Loucy (cell line): Measurements from ENCODE around the gene HOXD11.

Source experiments
- H2AFZ ChIP-seq: fragments of 200-600 bp; sonication (generic); 2 replicates; pipeline ENCODE4 v1.6.0; 2016; ENCODE audit warnings: antibody characterized with exemption, mild to moderate bottlenecking, low read length, moderate library complexity
- H3F3A ChIP-seq: fragments of 200-600 bp; 2 replicates; pipeline ENCODE4 v1.6.0; 2016; ENCODE audit warnings: antibody characterized with exemption, low read depth, mild to moderate bottlenecking
- H3K27me3 ChIP-seq: fragments of 200-600 bp; sonication (generic); 2 replicates; pipeline ENCODE4 v1.6.1; 2014; ENCODE audit warnings: low read length, mild to moderate bottlenecking; ENCODE audit not compliant: insufficient read depth, poor library complexity, severe bottlenecking
- H3K36me3 ChIP-seq: fragments of 200-600 bp; sonication (generic); 2 replicates; pipeline ENCODE4 v1.6.1; 2016; ENCODE audit warnings: low read length; ENCODE audit not compliant: insufficient read depth
- H3K4me1 ChIP-seq: fragments of 200-600 bp; sonication (generic); 2 replicates; pipeline ENCODE4 v1.5.1; 2014; ENCODE audit warnings: low read length, mild to moderate bottlenecking; ENCODE audit not compliant: insufficient read depth, poor library complexity, severe bottlenecking
- H3K4me2 ChIP-seq: fragments of 200-600 bp; sonication (generic); 2 replicates; pipeline ENCODE4 v1.6.0; 2014; ENCODE audit warnings: antibody characterized with exemption, low read length, low read depth, mild to moderate bottlenecking; ENCODE audit not compliant: poor library complexity, severe bottlenecking
- H3K4me3 ChIP-seq: fragments of 200-600 bp; sonication (generic); 2 replicates; pipeline ENCODE4 v1.5.1; 2014; ENCODE audit warnings: low read length, mild to moderate bottlenecking, mixed read lengths; ENCODE audit not compliant: poor library complexity, severe bottlenecking
- H3K79me2 ChIP-seq: fragments of 200-600 bp; sonication (generic); 2 replicates; pipeline ENCODE4 v1.6.1; 2014; ENCODE audit warnings: low read length; ENCODE audit not compliant: insufficient read depth
- H3K9ac ChIP-seq: fragments of 200-600 bp; sonication (generic); 2 replicates; pipeline ENCODE4 v1.6.0; 2014; ENCODE audit warnings: mild to moderate bottlenecking, low read depth, low read length, moderate library complexity; ENCODE audit not compliant: poor library complexity, severe bottlenecking
- H3K9me2 ChIP-seq: fragments of 200-600 bp; sonication (generic); replicated peaks from 2 replicates; pipeline ENCODE4 v1.6.1; 2016; ENCODE audit warnings: low read depth, low read length, mixed read lengths
- H3K9me3 ChIP-seq: fragments of 200-600 bp; sonication (generic); 2 replicates; pipeline ENCODE4 v1.6.1; 2014; ENCODE audit warnings: mild to moderate bottlenecking, antibody characterized with exemption, low read length, low read depth; ENCODE audit not compliant: insufficient read depth
- H4K20me1 ChIP-seq: fragments of 200-600 bp; sonication (generic); 2 replicates; pipeline ENCODE4 v1.6.0; 2014; ENCODE audit warnings: antibody characterized with exemption, low read length, mild to moderate bottlenecking; ENCODE audit not compliant: insufficient read depth, poor library complexity, severe bottlenecking
- EZH2phosphoT487 ChIP-seq: fragments of 200-600 bp; IDR thresholded peaks from 2 replicates; pipeline ENCODE4 v1.6.1; 2018; ENCODE audit warnings: antibody characterized with exemption, mild to moderate bottlenecking, moderate library complexity, borderline replicate concordance
- TF ChIP-seq, protein P1 (sequence below): fragments of 200-600 bp; sonication (generic); conservative IDR thresholded peaks from 2 replicates; pipeline ENCODE4 v1.5.1; 2014; ENCODE audit warnings: mild to moderate bottlenecking, antibody characterized with exemption, low read length

Gene HOXD11

DNA sequence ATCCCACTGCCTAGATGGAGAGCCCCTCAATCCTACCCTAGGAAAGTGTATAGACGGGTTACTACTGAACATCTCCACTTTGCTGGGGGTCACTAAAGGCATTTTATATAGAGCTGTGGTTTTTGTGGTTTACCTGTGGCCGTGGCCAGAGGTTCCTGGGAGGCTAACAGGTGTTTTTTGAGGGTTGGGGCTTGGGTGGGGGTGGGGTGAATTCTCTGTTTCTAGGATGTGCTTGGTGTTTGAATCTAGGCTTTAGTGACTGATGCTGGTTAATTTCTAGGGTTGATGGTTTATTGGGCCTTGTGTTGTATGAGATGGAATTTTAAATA lies 30.1 kb downstream of the HOXD11 start:
- Histone ChIP-seq H3K9ac (no peak overlapping the region), H3K9me3 (no peaks in the 10 kb centered on the region), H3K9me2 (no peaks in the 10 kb centered on the region), H3K27me3 (no peaks in the 10 kb centered on the region), H2AFZ (no peak overlapping the region), H3K4me2 (no peak overlapping the region), H3K4me3 (no peak overlapping the region), H3K4me1 (peaks cover 12% of the 10 kb centered on the region), H3F3A (no peaks in the 10 kb centered on the region), H4K20me1 (no peaks in the 10 kb centered on the region), H3K36me3 (no peaks in the 10 kb centered on the region), H3K79me2 (no peaks in the 10 kb centered on the region)
- no peak for TF ChIP-seq EZH2phosphoT487
- TF ChIP-seq, protein P1, sequence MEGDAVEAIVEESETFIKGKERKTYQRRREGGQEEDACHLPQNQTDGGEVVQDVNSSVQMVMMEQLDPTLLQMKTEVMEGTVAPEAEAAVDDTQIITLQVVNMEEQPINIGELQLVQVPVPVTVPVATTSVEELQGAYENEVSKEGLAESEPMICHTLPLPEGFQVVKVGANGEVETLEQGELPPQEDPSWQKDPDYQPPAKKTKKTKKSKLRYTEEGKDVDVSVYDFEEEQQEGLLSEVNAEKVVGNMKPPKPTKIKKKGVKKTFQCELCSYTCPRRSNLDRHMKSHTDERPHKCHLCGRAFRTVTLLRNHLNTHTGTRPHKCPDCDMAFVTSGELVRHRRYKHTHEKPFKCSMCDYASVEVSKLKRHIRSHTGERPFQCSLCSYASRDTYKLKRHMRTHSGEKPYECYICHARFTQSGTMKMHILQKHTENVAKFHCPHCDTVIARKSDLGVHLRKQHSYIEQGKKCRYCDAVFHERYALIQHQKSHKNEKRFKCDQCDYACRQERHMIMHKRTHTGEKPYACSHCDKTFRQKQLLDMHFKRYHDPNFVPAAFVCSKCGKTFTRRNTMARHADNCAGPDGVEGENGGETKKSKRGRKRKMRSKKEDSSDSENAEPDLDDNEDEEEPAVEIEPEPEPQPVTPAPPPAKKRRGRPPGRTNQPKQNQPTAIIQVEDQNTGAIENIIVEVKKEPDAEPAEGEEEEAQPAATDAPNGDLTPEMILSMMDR = no peak

DNA sequence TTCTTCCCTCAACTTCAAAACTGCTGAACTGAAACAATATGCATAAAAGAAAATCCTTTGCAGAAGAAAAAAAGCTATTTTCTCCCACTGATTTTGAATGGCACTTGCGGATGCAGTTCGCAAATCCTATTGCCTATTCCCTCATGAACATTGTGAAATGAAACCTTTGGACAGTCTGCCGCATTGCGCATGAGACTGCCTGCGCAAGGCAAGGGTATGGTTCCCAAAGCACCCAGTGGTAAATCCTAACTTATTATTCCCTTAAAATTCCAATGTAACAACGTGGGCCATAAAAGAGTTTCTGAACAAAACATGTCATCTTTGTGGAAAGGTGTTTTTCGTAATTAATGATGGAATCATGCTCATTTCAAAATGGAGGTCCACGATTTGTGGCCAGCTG lies 30.8 kb downstream of the HOXD11 start:
- no peak for TF ChIP-seq EZH2phosphoT487
- TF ChIP-seq, protein P1 = no peak
- peaks cover 12% of the 10 kb centered on the region for H3K4me1 ChIP-seq
- H3K4me3 ChIP-seq = no peak overlapping the region
- no peaks in the 10 kb centered on the region for H3K36me3 ChIP-seq
- H2AFZ ChIP-seq = no peak overlapping the region
- H3F3A ChIP-seq = no peaks in the 10 kb centered on the region
- no peak overlapping the region for H3K9ac ChIP-seq
- no peaks in the 10 kb centered on the region for H4K20me1 ChIP-seq
- H3K9me2 ChIP-seq = no peaks in the 10 kb centered on the region
- H3K79me2 ChIP-seq = no peaks in the 10 kb centered on the region
- no peaks in the 10 kb centered on the region for H3K27me3 ChIP-seq
- H3K4me2 ChIP-seq = no peak overlapping the region
- no peaks in the 10 kb centered on the region for H3K9me3 ChIP-seq

- no peaks in the 10 kb centered on the region for H3K27me3 ChIP-seq
- H3K4me3 ChIP-seq = no peak overlapping the region
- no peaks in the 10 kb centered on the region for H3K79me2 ChIP-seq
These were observed 31.4 kb downstream of the HOXD11 start for GRCh38 chr2:176138526-176138922.

More at GRCh38 chr2:176138526-176138922, 31.4 kb downstream of the HOXD11 start:
- H3K36me3 ChIP-seq = no peaks in the 10 kb centered on the region
- no peaks in the 10 kb centered on the region for H3F3A ChIP-seq
- peaks cover 12% of the 10 kb centered on the region for H3K4me1 ChIP-seq
- H3K4me2 ChIP-seq = no peak overlapping the region
- H3K9ac ChIP-seq = no peak overlapping the region
- H3K9me3 ChIP-seq = no peaks in the 10 kb centered on the region
- TF ChIP-seq, protein P1 = no peak
- TF ChIP-seq EZH2phosphoT487 = no peak
- H2AFZ ChIP-seq = no peak overlapping the region
- H4K20me1 ChIP-seq = no peaks in the 10 kb centered on the region
- H3K9me2 ChIP-seq = no peaks in the 10 kb centered on the region
